Gastrocnemius medialis (tissue), 4 donors: ENCODE results near the gene COG1. TPM values are rescaled to one million over a fixed set of nuclear protein-coding genes. Genes with fewer than 3 reads are reported as not detected.

ENCODE experiments used
- ATAC-seq, 2 donors: fragments of 150-250 bp; one replicate each; pipeline ENCODE4 v1.9.1; 2016
- DNase-seq, 2 donors: peaks; one replicate each; pipeline ENCODE4 v3.0.0-alpha.2; 2019
- H3K27ac ChIP-seq, 4 donors: fragments of 200-600 bp; sonication (generic); 1 replicate in 1 of 4; 2 replicates in 3 of 4; pipeline ENCODE4 v1.5.1; 2016 to 2018; ENCODE audit warnings: mild to moderate bottlenecking in 2 of 4, moderate library complexity in 1 of 4
- H3K27me3 ChIP-seq, 3 donors: fragments of 200-600 bp; sonication (generic) in 2 of 3; 1 replicate in 1 of 3; 2 replicates in 2 of 3; pipeline versions ENCODE4 v1.5.1 to v1.6.0; 2016 to 2019; ENCODE audit warnings: mild to moderate bottlenecking in 1 of 3, moderate library complexity in 1 of 3
- H3K36me3 ChIP-seq, 2 donors: fragments of 200-600 bp; sonication (generic) in 1 of 2; one replicate each; pipeline ENCODE4 v1.5.1; 2017 to 2018
- H3K4me1 ChIP-seq, 2 donors: fragments of 200-600 bp; sonication (generic) in 1 of 2; one replicate each; pipeline ENCODE4 v1.5.1; 2016 to 2017; ENCODE audit warnings: mild to moderate bottlenecking in 2 of 2
- H3K4me3 ChIP-seq, 4 donors: fragments of 200-600 bp; sonication (generic) in 3 of 4; 1 replicate in 1 of 4; 2 replicates in 3 of 4; pipeline ENCODE4 v1.5.1; 2016 to 2019; ENCODE audit warnings: mild to moderate bottlenecking in 2 of 4
- H3K9me3 ChIP-seq, 3 donors: fragments of 200-600 bp; sonication (generic) in 2 of 3; 1 replicate in 1 of 3; 2 replicates in 2 of 3; pipeline ENCODE4 v1.5.1; 2016 to 2019
- POLR2A ChIP-seq, 2 donors: fragments of 450-650 bp; IDR thresholded peaks; one replicate each; pipeline ENCODE4 v1.6.1; 2017; ENCODE audit warnings: antibody characterized with exemption in 2 of 2, mild to moderate bottlenecking in 2 of 2, moderate library complexity in 2 of 2
- in situ Hi-C, 4 donors: fragments of 200-750 bp; cut with MboI; loops; one replicate each; pipeline versions ENCODE4 v1.15.0 to v1.8.0; 2017; ENCODE audit warnings: low sequenced_read_pairs in 4 of 4
- intact Hi-C: fragments of 100-400 bp; cut with DNase I; formaldehyde crosslinking; loops from one replicate; pipeline ENCODE4 v1.15.1; 2023; ENCODE audit warnings: low total_unique reads
- total RNA-seq, 4 donors: library from RNA; depleted of rRNA; stranded (reverse); fragments of >200 nt; gene quantifications; one replicate each; pipeline versions ENCODE4 v1.1.0 to v1.2.3, GENCODE V29; 2016
- TF ChIP-seq, protein P1 (sequence below), 5 experiments: fragments of 450-650 bp in 3 of 5; fragments of 200-600 bp in 2 of 5; sonication (generic) in 2 of 5; IDR thresholded peaks in 4 of 5; conservative IDR thresholded peaks in 1 of 5; 1 replicate in 4 of 5; 2 replicates in 1 of 5; pipeline ENCODE4 v1.5.1; 2016 to 2019; ENCODE audit warnings: antibody characterized with exemption in 5 of 5, mild to moderate bottlenecking in 3 of 5, moderate library complexity in 3 of 5

Gene COG1
- total RNA-seq, 4 donors from 2014 or later: 21.2 to 34.7 (median 26.7) TPM

DNA sequence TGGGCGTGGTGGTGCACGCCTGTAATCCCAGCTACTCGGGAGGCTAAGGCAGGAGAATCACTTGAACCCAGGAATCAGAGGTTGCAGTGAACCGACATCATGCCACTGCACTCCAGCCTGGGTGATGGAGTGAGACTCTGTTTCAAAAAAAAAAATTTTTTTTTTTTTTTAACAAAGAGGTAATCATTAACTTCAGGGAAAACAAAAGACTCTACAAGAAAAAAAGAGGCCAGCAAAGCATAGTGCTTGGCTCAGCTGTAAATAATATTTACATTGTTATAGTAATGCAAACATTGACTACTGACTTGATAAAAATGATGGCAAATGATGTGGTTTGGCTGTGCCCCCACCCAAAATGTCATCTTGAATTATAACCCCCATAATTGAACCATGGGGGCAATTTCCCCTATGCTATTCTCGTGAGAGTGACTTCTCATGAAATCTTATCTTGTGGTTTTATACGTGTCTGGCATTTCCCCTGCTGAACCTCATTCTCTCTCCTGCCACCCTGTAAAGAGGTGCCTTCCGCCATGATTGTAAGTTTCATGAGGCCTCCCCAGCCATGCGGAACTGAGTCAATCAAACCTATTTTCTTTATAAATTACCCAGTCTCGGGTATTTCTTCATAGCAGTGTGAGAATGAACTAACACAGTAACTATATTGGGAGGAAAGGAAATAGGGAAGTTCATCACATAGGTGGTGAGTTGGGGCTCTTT is 40.8 kb upstream of the COG1 start:
- intact Hi-C loops: loop anchor here (5.0 kb wide), 1 partner anchor 495 kb away; no protein-coding TSS in a partner anchor
- no peak overlapping the region for H3K27ac ChIP-seq
- in situ Hi-C loops: loop anchor here (25.0 kb wide), 2 partner anchors 415 to 590 kb away; no protein-coding TSS in a partner anchor

DNA sequence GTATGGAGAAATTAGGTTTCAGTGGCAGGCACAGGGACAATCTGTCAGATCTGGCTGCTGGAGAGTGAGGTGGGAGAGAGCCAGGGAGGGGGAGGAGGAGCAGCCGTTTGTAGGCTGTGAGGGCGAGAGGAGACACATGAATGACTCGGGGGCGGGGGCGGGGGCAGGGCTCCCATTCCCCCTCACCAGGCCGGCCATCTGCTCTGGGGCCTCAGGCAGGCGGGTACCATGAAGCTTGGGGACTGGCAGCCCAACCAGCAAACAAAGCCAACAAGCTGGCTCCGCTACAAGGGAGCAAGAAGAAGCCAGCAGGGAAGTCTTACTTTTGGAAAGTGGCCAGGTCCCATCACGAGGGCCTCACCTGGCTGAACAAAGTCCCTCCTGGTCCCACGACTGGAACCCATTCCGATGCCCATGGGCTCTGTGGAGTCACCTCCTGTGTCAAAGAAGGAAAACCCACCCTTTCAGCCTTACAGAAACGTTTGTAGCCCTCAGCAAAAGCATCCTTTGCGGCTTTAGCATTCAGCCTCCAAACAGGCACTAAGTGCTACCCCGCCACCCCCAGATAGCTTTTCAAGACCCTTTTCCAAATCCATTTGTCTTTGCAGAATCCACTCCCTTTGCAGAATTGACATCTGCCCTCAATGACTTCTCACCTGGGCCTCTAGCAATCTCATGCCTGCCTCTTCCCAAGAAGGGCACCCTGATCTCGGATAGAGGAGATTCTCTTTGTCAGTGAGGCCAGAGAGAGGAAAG is 37.3 kb upstream of the COG1 start:
- H3K27me3 ChIP-seq: peaks cover 0 to 6% (median 0%) of the 10 kb centered on the region in 3 donors
- H3K4me1 ChIP-seq: no peaks in the 10 kb centered on the region
- no peaks in the 10 kb centered on the region for H3K9me3 ChIP-seq
- ATAC-seq (no peak), DNase-seq (no peak)
- TF ChIP-seq POLR2A (IDR thresholded peaks at IDR 0.05): no peak
- TF ChIP-seq, protein P1, sequence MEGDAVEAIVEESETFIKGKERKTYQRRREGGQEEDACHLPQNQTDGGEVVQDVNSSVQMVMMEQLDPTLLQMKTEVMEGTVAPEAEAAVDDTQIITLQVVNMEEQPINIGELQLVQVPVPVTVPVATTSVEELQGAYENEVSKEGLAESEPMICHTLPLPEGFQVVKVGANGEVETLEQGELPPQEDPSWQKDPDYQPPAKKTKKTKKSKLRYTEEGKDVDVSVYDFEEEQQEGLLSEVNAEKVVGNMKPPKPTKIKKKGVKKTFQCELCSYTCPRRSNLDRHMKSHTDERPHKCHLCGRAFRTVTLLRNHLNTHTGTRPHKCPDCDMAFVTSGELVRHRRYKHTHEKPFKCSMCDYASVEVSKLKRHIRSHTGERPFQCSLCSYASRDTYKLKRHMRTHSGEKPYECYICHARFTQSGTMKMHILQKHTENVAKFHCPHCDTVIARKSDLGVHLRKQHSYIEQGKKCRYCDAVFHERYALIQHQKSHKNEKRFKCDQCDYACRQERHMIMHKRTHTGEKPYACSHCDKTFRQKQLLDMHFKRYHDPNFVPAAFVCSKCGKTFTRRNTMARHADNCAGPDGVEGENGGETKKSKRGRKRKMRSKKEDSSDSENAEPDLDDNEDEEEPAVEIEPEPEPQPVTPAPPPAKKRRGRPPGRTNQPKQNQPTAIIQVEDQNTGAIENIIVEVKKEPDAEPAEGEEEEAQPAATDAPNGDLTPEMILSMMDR (IDR thresholded peaks at IDR 0.05 in 4 of 5, conservative IDR thresholded peaks at IDR 0.05 in 1 of 5): no peak
- H3K27ac ChIP-seq: no peak overlapping the region
- H3K36me3 ChIP-seq: no peaks in the 10 kb centered on the region
- intact Hi-C loops: loop anchor here (1.0 kb wide), 2 partner anchors 169 to 430 kb away; no protein-coding TSS in a partner anchor
- H3K4me3 ChIP-seq: no peak overlapping the region
- in situ Hi-C loops: loop anchor here (5.0 to 25.0 kb wide), 4 partner anchors 168 to 593 kb away; no protein-coding TSS in a partner anchor

More for the DNA sequence above, 40.8 kb upstream of the COG1 start:
- Histone ChIP-seq H3K27me3 (peaks cover 0 to 9% (median 5%) of the 10 kb centered on the region in 3 donors), H3K36me3 (no peaks in the 10 kb centered on the region), H3K4me1 (no peaks in the 10 kb centered on the region), H3K9me3 (no peaks in the 10 kb centered on the region), H3K4me3 (no peak overlapping the region)
- no peak for ATAC-seq
- no peak for DNase-seq
- TF ChIP-seq, protein P1 (IDR thresholded peaks at IDR 0.05 in 4 of 5, conservative IDR thresholded peaks at IDR 0.05 in 1 of 5): no peak
- no peak for TF ChIP-seq POLR2A (IDR thresholded peaks at IDR 0.05)

DNA sequence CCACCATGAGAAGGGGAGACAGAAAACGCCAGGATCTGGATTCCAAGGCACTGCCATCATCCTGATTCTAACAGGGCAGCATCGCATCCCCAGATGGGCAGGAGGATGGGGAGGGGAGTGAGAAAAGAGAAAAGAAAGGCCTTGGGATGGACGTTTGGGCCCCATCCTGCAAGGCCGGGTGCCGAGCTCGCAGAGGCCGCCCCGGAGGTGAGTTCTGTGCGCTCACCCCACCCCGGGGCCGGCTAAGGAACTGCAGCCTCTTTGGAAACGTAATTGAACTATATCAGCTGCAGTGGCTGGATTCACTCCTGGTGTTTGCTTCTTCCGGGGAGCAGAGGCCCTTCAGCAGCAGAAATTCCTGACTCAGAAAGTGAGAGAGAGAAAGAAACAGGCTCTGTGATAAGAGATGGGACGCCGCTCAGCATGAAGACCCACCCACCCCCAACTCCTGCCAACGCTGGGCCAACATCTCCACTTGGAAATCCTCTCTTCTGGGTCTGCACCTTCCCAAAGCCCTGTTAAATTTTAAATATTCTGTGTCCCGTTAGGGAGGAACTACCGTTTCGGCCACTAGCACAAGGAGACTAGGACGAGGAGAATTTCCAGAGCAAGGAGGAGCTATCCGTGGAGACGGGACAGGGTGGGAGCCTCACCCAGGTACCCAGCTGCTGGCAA is 36.6 kb upstream of the COG1 start:
- ATAC-seq (peak; percentile 36 to 56), DNase-seq (peak in 1 of 2 donors; percentile 27)
- no peaks in the 10 kb centered on the region for H3K4me1 ChIP-seq
- in situ Hi-C loops (loop anchor here (5.0 to 25.0 kb wide), 4 partner anchors 169 to 594 kb away; no protein-coding TSS in a partner anchor), intact Hi-C loops (loop anchor here (1.0 kb wide), 2 partner anchors 170 to 431 kb away; no protein-coding TSS in a partner anchor)
- H3K27me3 ChIP-seq: peaks cover 2 to 6% (median 5%) of the 10 kb centered on the region in 3 donors
- H3K4me3 ChIP-seq: no peak overlapping the region
- TF ChIP-seq POLR2A (IDR thresholded peaks at IDR 0.05): no peak
- TF ChIP-seq, protein P1 (IDR thresholded peaks at IDR 0.05 in 4 of 5, conservative IDR thresholded peaks at IDR 0.05 in 1 of 5): peak; percentile 48 to 71 (median 60)
- no peaks in the 10 kb centered on the region for H3K9me3 ChIP-seq
- H3K27ac ChIP-seq: peak overlapping the region in 1 of 4 donors; percentile 5
- no peaks in the 10 kb centered on the region for H3K36me3 ChIP-seq

DNA sequence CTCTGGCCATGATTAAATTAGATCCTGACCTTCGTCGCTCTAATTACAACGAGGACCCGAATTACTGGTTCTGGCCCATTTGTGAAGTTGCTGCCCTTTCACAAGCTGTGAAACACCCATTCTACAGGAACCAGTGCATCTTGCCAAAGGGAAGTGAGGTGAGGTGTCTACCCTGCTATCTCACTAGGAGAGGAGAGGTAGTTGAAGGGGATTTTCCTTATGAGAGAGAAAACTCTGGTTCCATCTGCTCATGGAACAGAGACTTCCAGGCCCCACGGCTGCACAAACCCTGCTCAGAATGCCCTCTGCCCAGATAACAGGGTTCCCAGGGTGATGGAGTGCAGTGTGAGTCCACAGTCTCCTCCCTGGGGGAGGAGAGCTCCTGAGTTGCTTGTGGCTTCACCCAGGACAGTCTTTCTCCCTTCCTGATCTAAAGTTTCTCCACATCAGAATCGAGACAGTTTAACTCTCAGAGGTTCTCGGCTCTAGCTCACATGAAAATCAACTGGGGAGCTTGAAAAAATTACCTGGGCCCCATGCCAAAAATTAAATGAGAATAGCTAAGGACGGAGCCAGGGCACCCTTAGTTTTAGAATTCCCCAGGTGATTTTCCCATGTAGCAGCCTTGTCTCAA is 35.9 kb upstream of the COG1 start:
- in situ Hi-C loops: loop anchor here (5.0 to 25.0 kb wide), 4 partner anchors 170 to 595 kb away; no protein-coding TSS in a partner anchor

More for the DNA sequence above, 35.9 kb upstream of the COG1 start:
- Histone ChIP-seq H3K27ac (peak overlapping the region in 1 of 4 donors; percentile 5), H3K36me3 (no peaks in the 10 kb centered on the region), H3K27me3 (peaks cover 8 to 12% (median 9%) of the 10 kb centered on the region in 3 donors), H3K4me1 (no peaks in the 10 kb centered on the region), H3K4me3 (no peak overlapping the region), H3K9me3 (no peaks in the 10 kb centered on the region)
- DNase-seq: no peak
- ATAC-seq: no peak
- no peak for TF ChIP-seq POLR2A (IDR thresholded peaks at IDR 0.05)
- TF ChIP-seq, protein P1 (IDR thresholded peaks at IDR 0.05 in 4 of 5, conservative IDR thresholded peaks at IDR 0.05 in 1 of 5): no peak
- intact Hi-C loops: loop anchor here (1.0 kb wide), 2 partner anchors 171 to 432 kb away; no protein-coding TSS in a partner anchor
